HepG2 (cell line): ENCODE results near the gene TMEM164. TPM values are rescaled to one million over a fixed set of nuclear protein-coding genes. Genes with fewer than 3 reads are reported as not detected.

Experiments used
- ATAC-seq: fragments of 200-7000 bp; cut with Tn5 transposase; 3 replicates; pipeline ENCODE4 v1.9.1; 2020; ENCODE audit warnings: mild to moderate bottlenecking, moderate library complexity
- BruUV-seq: library from RNA; stranded (reverse); fragments of 400-500 nt; replicated peaks from 2 replicates; lab custom pipeline; 2021; lab: Mats Ljungman, UMichigan
- CTCF ChIA-PET: fragments of 300-600 bp; formaldehyde crosslinking; extraction: SDS; loops from one replicate; lab custom pipeline; 2021; ENCODE audit warnings: low total read pairs, inconsistent platforms, low intra/inter-chr PET ratio; lab: Yijun Ruan, JAX
- POLR2A ChIA-PET: fragments of 350-600 bp; sonication (Branson Sonifier 250); formaldehyde crosslinking; loops from one replicate; lab custom pipeline; 2020; ENCODE audit warnings: antibody characterized with exemption, inconsistent platforms; lab: Yijun Ruan, JAX
- DNase-seq: peaks from one replicate; pipeline ENCODE4 v3.0.0-alpha.2; 2015; ENCODE audit warnings: low spot score
- FAIRE-seq: peaks from 3 replicates; lab custom pipeline; 2011; peaks lifted over from hg19 to GRCh38; lab: Jason Lieb, UNC
- H2AFZ ChIP-seq: one replicate; pipeline ENCODE4 v1.6.1; 2011; ENCODE audit warnings: low read length, inconsistent platforms
- H3K27ac ChIP-seq: fragments of 300-600 bp; 3 replicates; pipeline ENCODE4 v1.8.0; 2011; ENCODE audit warnings: mixed run types, mild to moderate bottlenecking, mixed read lengths, low read length, inconsistent platforms; ENCODE audit not compliant: insufficient read depth; ENCODE audit errors: extremely low read length
- H3K27me3 ChIP-seq, 2 experiments: fragments of 200-600 bp in 1 of 2; 2 replicates in 1 of 2; 3 replicates in 1 of 2; pipeline versions ENCODE4 v1.6.0 to v1.8.0; 2011; ENCODE audit warnings: low read length in 2 of 2, mild to moderate bottlenecking in 2 of 2, moderate library complexity in 2 of 2, inconsistent platforms in 1 of 2; ENCODE audit not compliant: insufficient read depth in 2 of 2, control insufficient read depth in 1 of 2
- H3K36me3 ChIP-seq, 2 experiments: fragments of 200-600 bp in 1 of 2; replicated peaks in 1 of 2; 2 replicates in 1 of 2; 3 replicates in 1 of 2; pipeline versions ENCODE4 v1.5.1 to v1.8.0; 2011; ENCODE audit warnings: low read length in 2 of 2, inconsistent platforms in 1 of 2; ENCODE audit not compliant: insufficient read depth in 2 of 2, control insufficient read depth in 1 of 2
- H3K4me1 ChIP-seq: 2 replicates; pipeline ENCODE4 v1.5.1; 2012; ENCODE audit warnings: low read length, inconsistent platforms; ENCODE audit not compliant: insufficient read depth
- H3K4me2 ChIP-seq: 2 replicates; pipeline ENCODE4 v1.6.0; 2011; ENCODE audit warnings: low read depth, low read length, inconsistent platforms
- H3K4me3 ChIP-seq, 3 experiments: fragments of 200-600 bp in 1 of 3; sonication (generic), shearing (Covaris generic) in 1 of 3; replicated peaks in 1 of 3; 2 replicates each; pipeline ENCODE4 v1.5.1; 2011 to 2016; ENCODE audit warnings: low read length in 3 of 3, inconsistent platforms in 2 of 3, low read depth in 2 of 3, mild to moderate bottlenecking in 2 of 3, control low read depth in 1 of 3, mixed read lengths in 1 of 3; ENCODE audit not compliant: insufficient read depth in 1 of 3
- H3K79me2 ChIP-seq: one replicate; pipeline ENCODE4 v1.6.1; 2011; ENCODE audit warnings: low read length, inconsistent platforms; ENCODE audit not compliant: insufficient read depth
- H3K9ac ChIP-seq: 2 replicates; pipeline ENCODE4 v1.6.0; 2011; ENCODE audit warnings: mild to moderate bottlenecking, low read depth, low read length, inconsistent platforms; ENCODE audit not compliant: insufficient read depth
- H3K9me3 ChIP-seq: 2 replicates; pipeline ENCODE4 v1.5.1; 2012; ENCODE audit warnings: mild to moderate bottlenecking, low read length
- H4K20me1 ChIP-seq: 2 replicates; pipeline ENCODE4 v1.6.0; 2011; ENCODE audit warnings: inconsistent platforms, mild to moderate bottlenecking, low read length, moderate library complexity; ENCODE audit not compliant: insufficient read depth
- ERF ChIP-seq: IDR thresholded peaks from 2 replicates; pipeline ENCODE4 v1.6.1; 2018; ENCODE audit warnings: missing biosample characterization, missing genetic modification reagents
- FOSL1 ChIP-seq: sonication (generic); formaldehyde crosslinking; IDR thresholded peaks from 2 replicates; pipeline ENCODE4 v1.9.0; 2021; ENCODE audit warnings: missing genetic modification reagents, borderline replicate concordance
- ISX ChIP-seq: sonication (generic); formaldehyde crosslinking; conservative IDR thresholded peaks from 2 replicates; pipeline ENCODE4 v1.5.0; 2020; ENCODE audit warnings: missing genetic modification reagents
- MYC ChIP-seq: sonication (generic); formaldehyde crosslinking; IDR thresholded peaks from 2 replicates; pipeline ENCODE4 v1.9.0; 2021; ENCODE audit warnings: missing genetic modification reagents, borderline replicate concordance
- RNF2 ChIP-seq: fragments of 450-650 bp; conservative IDR thresholded peaks from 2 replicates; pipeline ENCODE4 v1.6.1; 2016; ENCODE audit warnings: low read depth
- SATB2 ChIP-seq: sonication (generic); formaldehyde crosslinking; IDR thresholded peaks from 2 replicates; pipeline ENCODE4 v1.5.0; 2020; ENCODE audit warnings: missing genetic modification reagents
- SRSF1 ChIP-seq: fragments of 200-400 bp; formaldehyde crosslinking; optimal IDR thresholded peaks from 2 replicates; pipeline ENCODE3; 2017; ENCODE audit warnings: mild to moderate bottlenecking, low read depth, low read length, moderate library complexity
- WIZ ChIP-seq: sonication (generic); formaldehyde crosslinking; IDR thresholded peaks from 2 replicates; pipeline ENCODE4 v1.5.1; 2020; ENCODE audit warnings: mild to moderate bottlenecking, missing genetic modification reagents
- ZNF296 ChIP-seq: sonication (generic); formaldehyde crosslinking; conservative IDR thresholded peaks from 2 replicates; pipeline ENCODE4 v1.5.0; 2020; ENCODE audit warnings: mild to moderate bottlenecking, missing genetic modification reagents
- ZNF354B ChIP-seq: sonication (generic); formaldehyde crosslinking; IDR thresholded peaks from 2 replicates; pipeline ENCODE4 v1.8.0; 2022; ENCODE audit warnings: mild to moderate bottlenecking, missing genetic modification reagents
- ZNF773 ChIP-seq: sonication (generic); formaldehyde crosslinking; IDR thresholded peaks from 2 replicates; pipeline ENCODE4 v1.4.0; 2020; ENCODE audit warnings: missing genetic modification reagents, borderline replicate concordance
- ZNF780A ChIP-seq: sonication (generic); formaldehyde crosslinking; IDR thresholded peaks from 2 replicates; pipeline ENCODE4 v1.8.0; 2022; ENCODE audit warnings: mild to moderate bottlenecking, missing genetic modification reagents, moderate library complexity
- WGBS: methylation state at CpG from one replicate; pipeline ENCODE4 v1.1.6; 2017; ENCODE audit warnings: low lambda C conversion rate; 5-methylcytosine and 5-hydroxymethylcytosine counted together
- in situ Hi-C: cut with HindIII; loops from 2 replicates; pipeline ENCODE4 v1.10.0; 2017; ENCODE audit warnings: low pct_unique_long_range_greater_than_20kb; ENCODE audit not compliant: extremely low pct_ligation_motif_present
- intact Hi-C: fragments of 100-400 bp; cut with micrococcal nuclease; formaldehyde crosslinking; loops from one replicate; pipeline ENCODE4 v1.10.0; 2022; ENCODE audit not compliant: unreplicated experiment
- polyA plus RNA-seq, 8 experiments: library from polyadenylated mRNA; depleted of rRNA in 3 of 8; stranded (reverse) in 7 of 8; unstranded in 1 of 8; fragments of >200 nt; fragmentation: Illumina TruSeq in 4 of 8; extraction: Trizol in 4 of 8; gene quantifications; 2 replicates each; pipeline versions ENCODE4 v1.2.1 to v1.2.3, GENCODE V29; 2011 to 2016; ENCODE audit warnings: low read depth in 4 of 8, missing spikeins in 1 of 8, mixed read lengths in 1 of 8; ENCODE audit not compliant: insufficient read depth in 1 of 8
- total RNA-seq, 5 experiments: library from RNA; depleted of rRNA; stranded (reverse); fragments of >200 nt; fragmentation: Illumina TruSeq; extraction: Trizol; gene quantifications; 2 replicates each; pipeline ENCODE4 v1.2.3, GENCODE V29; 2016; ENCODE audit warnings: low read depth in 1 of 5
- TF ChIP-seq, protein P1 (sequence below): sonication (generic); formaldehyde crosslinking; IDR thresholded peaks from 2 replicates; pipeline ENCODE4 v1.4.0; 2020; ENCODE audit warnings: mild to moderate bottlenecking, low read depth, missing genetic modification reagents
- TF ChIP-seq, protein P2 (sequence below): sonication (generic); formaldehyde crosslinking; conservative IDR thresholded peaks from 2 replicates; pipeline ENCODE4 v1.4.0; 2020; ENCODE audit warnings: missing genetic modification reagents
- TF ChIP-seq, protein P3 (sequence below): IDR thresholded peaks from 2 replicates; pipeline ENCODE4 v1.6.1; 2016; ENCODE audit warnings: low read depth, control low read depth
- TF ChIP-seq, protein P4 (sequence below): sonication (generic); formaldehyde crosslinking; IDR thresholded peaks from 2 replicates; pipeline ENCODE4 v1.9.0; 2021; ENCODE audit warnings: missing genetic modification reagents, borderline replicate concordance
- TF ChIP-seq, protein P5 (sequence below): sonication (generic); formaldehyde crosslinking; conservative IDR thresholded peaks from 2 replicates; pipeline ENCODE4 v1.8.0; 2022; ENCODE audit warnings: low read depth, missing genetic modification reagents

Gene TMEM164
- total and polyA plus RNA-seq, 2 of the 13 experiments (the other 11 are each of a cell fraction or from before 2014, with no cell fraction given), result 5.8 to 13.2 TPM

DNA sequence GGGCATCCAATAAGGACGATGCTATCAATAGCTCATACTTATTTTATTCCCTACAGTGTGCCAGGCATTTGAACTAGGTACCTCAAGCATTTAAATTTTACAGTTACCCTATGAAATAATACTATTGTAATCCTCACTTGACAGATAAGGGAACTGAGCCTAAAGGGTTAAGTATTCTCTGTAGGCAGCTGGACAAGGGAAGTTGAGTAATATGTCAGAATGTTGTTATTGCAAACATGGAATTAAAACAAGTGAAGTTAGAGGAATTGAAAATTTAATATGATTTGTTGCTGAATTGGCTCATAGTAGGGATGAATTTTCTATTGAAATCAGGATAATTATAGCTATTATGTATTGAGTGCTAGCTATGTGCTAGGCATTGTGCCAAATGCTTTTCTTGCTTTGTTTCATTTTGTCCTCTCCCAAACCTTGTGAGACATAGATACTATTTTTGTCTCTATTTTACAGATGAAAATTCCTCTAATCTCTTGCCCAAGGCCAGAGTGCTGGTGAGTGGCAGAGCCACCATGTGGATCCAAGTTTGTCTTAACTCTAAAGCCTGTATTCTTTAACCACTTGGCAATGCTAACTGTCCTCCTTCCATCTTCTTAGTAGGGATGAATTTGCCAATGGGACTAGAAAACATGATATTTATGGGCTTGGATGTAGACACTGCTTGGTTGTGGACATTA, 58.1 kb downstream of the TMEM164 start:
- Histone ChIP-seq H3K9me3 (no peaks in the 10 kb centered on the region), H3K27me3 (no peaks in the 10 kb centered on the region), H3K79me2 (no peaks in the 10 kb centered on the region), H3K36me3 (no peaks in the 10 kb centered on the region), H4K20me1 (no peaks in the 10 kb centered on the region), H2AFZ (no peak overlapping the region), H3K4me2 (no peak overlapping the region), H3K4me3 (no peak overlapping the region), H3K9ac (no peak overlapping the region), H3K4me1 (no peaks in the 10 kb centered on the region), H3K27ac (no peak overlapping the region)
- CTCF ChIA-PET, result no interaction called here
- no peak for DNase-seq
- POLR2A ChIA-PET, result no interaction called here
- no peak for FAIRE-seq
- ATAC-seq, result no peak
- WGBS, result 100% methylated on average over 1 of the region's 1 CpG
- TF ChIP-seq FOSL1 (CRISPR knock-in tag) (no peak), ZNF773 (CRISPR knock-in tag) (no peak), WIZ (CRISPR knock-in tag) (no peak), ZNF296 (CRISPR knock-in tag) (no peak), SATB2 (CRISPR knock-in tag) (no peak), ZNF354B (no peak), MYC (CRISPR knock-in tag) (no peak), RNF2 (no peak), SRSF1 (no peak), ERF (no peak), ISX (no peak), ZNF780A (CRISPR knock-in tag) (no peak)
- TF ChIP-seq, protein P1, sequence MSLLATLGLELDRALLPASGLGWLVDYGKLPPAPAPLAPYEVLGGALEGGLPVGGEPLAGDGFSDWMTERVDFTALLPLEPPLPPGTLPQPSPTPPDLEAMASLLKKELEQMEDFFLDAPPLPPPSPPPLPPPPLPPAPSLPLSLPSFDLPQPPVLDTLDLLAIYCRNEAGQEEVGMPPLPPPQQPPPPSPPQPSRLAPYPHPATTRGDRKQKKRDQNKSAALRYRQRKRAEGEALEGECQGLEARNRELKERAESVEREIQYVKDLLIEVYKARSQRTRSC, result no peak
- TF ChIP-seq, protein P2, sequence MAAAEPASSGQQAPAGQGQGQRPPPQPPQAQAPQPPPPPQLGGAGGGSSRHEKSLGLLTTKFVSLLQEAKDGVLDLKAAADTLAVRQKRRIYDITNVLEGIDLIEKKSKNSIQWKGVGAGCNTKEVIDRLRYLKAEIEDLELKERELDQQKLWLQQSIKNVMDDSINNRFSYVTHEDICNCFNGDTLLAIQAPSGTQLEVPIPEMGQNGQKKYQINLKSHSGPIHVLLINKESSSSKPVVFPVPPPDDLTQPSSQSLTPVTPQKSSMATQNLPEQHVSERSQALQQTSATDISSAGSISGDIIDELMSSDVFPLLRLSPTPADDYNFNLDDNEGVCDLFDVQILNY (CRISPR knock-in tag), result no peak
- TF ChIP-seq, protein P3, sequence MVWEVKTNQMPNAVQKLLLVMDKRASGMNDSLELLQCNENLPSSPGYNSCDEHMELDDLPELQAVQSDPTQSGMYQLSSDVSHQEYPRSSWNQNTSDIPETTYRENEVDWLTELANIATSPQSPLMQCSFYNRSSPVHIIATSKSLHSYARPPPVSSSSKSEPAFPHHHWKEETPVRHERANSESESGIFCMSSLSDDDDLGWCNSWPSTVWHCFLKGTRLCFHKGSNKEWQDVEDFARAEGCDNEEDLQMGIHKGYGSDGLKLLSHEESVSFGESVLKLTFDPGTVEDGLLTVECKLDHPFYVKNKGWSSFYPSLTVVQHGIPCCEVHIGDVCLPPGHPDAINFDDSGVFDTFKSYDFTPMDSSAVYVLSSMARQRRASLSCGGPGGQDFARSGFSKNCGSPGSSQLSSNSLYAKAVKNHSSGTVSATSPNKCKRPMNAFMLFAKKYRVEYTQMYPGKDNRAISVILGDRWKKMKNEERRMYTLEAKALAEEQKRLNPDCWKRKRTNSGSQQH, result no peak
- TF ChIP-seq, protein P4, sequence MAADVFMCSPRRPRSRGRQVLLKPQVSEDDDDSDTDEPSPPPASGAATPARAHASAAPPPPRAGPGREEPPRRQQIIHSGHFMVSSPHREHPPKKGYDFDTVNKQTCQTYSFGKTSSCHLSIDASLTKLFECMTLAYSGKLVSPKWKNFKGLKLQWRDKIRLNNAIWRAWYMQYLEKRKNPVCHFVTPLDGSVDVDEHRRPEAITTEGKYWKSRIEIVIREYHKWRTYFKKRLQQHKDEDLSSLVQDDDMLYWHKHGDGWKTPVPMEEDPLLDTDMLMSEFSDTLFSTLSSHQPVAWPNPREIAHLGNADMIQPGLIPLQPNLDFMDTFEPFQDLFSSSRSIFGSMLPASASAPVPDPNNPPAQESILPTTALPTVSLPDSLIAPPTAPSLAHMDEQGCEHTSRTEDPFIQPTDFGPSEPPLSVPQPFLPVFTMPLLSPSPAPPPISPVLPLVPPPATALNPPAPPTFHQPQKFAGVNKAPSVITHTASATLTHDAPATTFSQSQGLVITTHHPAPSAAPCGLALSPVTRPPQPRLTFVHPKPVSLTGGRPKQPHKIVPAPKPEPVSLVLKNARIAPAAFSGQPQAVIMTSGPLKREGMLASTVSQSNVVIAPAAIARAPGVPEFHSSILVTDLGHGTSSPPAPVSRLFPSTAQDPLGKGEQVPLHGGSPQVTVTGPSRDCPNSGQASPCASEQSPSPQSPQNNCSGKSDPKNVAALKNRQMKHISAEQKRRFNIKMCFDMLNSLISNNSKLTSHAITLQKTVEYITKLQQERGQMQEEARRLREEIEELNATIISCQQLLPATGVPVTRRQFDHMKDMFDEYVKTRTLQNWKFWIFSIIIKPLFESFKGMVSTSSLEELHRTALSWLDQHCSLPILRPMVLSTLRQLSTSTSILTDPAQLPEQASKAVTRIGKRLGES (CRISPR knock-in tag), result no peak
- TF ChIP-seq, protein P5, sequence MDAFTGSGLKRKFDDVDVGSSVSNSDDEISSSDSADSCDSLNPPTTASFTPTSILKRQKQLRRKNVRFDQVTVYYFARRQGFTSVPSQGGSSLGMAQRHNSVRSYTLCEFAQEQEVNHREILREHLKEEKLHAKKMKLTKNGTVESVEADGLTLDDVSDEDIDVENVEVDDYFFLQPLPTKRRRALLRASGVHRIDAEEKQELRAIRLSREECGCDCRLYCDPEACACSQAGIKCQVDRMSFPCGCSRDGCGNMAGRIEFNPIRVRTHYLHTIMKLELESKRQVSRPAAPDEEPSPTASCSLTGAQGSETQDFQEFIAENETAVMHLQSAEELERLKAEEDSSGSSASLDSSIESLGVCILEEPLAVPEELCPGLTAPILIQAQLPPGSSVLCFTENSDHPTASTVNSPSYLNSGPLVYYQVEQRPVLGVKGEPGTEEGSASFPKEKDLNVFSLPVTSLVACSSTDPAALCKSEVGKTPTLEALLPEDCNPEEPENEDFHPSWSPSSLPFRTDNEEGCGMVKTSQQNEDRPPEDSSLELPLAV (CRISPR knock-in tag), result no peak
- in situ Hi-C loops, result no loop called here
- intact Hi-C loops, result no loop called here
- no TSS peak for BruUV-seq
